ENCODE data around the gene FASN.

- no peak for TF ChIP-seq CTCF (conservative IDR thresholded peaks at IDR 0.05 in 1 of 2, IDR thresholded peaks at IDR 0.05 in 1 of 2; ENCODE audit: low read depth in 1 of 2, low read length in 2 of 2)
- no peak for TF ChIP-seq EZH2 (IDR thresholded peaks at IDR 0.05; ENCODE audit: low read length, missing control alignments)
Measured at GRCh38 chr17:82058230-82058854, 39.7 kb downstream of the FASN start.
